K562 (cell line): ENCODE results near the gene KCNQ4. TPM values are rescaled to one million over a fixed set of nuclear protein-coding genes. Genes with fewer than 3 reads are reported as not detected.

Experiments used
- ATAC-seq: fragments of 200-7000 bp; cut with Tn5 transposase; 3 replicates; pipeline ENCODE4 v1.9.1; 2020; ENCODE audit warnings: moderate library complexity
- BruUV-seq: library from RNA; stranded (reverse); fragments of 400-500 nt; replicated peaks from 2 replicates; lab custom pipeline; 2021; lab: Mats Ljungman, UMichigan
- CTCF ChIA-PET: fragments of 300-600 bp; formaldehyde crosslinking; extraction: SDS; loops from one replicate; lab custom pipeline; 2021; ENCODE audit warnings: low intra/inter-chr PET ratio; lab: Yijun Ruan, JAX
- POLR2A ChIA-PET: fragments of 300-600, 350-650 bp; sonication (Branson Sonifier 250); formaldehyde crosslinking; extraction: SDS; loops from one replicate; lab custom pipeline; 2021; ENCODE audit warnings: antibody characterized with exemption, inconsistent platforms; lab: Yijun Ruan, JAX
- DNase-seq, 4 experiments: peaks; one replicate each; pipeline versions ENCODE4 v3.0.0 to v3.0.0-alpha.2; 2011 to 2018; ENCODE audit warnings: low spot score in 3 of 4, mixed read lengths in 3 of 4; ENCODE audit errors: extremely low read depth in 1 of 4
- FAIRE-seq: peaks from 2 replicates; lab custom pipeline; 2011; peaks lifted over from hg19 to GRCh38; lab: Jason Lieb, UNC
- H2AFZ ChIP-seq: 2 replicates; pipeline ENCODE4 v1.6.0; 2011; ENCODE audit warnings: low read depth, low read length, control low read depth, inconsistent platforms
- H3K27ac ChIP-seq: fragments of 200-600 bp; 3 replicates; pipeline ENCODE4 v1.8.0; 2011; ENCODE audit warnings: low read depth, mild to moderate bottlenecking, control low read depth, inconsistent platforms, low read length, moderate library complexity, mixed read lengths; ENCODE audit errors: extremely low read depth
- H3K27me3 ChIP-seq, 2 experiments: fragments of 300-600 bp in 1 of 2; 2 replicates in 1 of 2; 3 replicates in 1 of 2; pipeline versions ENCODE4 v1.6.0 to v1.8.0; 2011; ENCODE audit warnings: inconsistent platforms in 2 of 2, low read length in 2 of 2, mild to moderate bottlenecking in 1 of 2, mixed read lengths in 1 of 2, moderate library complexity in 1 of 2; ENCODE audit not compliant: control insufficient read depth in 2 of 2, insufficient read depth in 2 of 2
- H3K36me3 ChIP-seq: fragments of 300-600 bp; 3 replicates; pipeline ENCODE4 v1.8.0; 2011; ENCODE audit warnings: mild to moderate bottlenecking, low read length, inconsistent platforms; ENCODE audit not compliant: control insufficient read depth, insufficient read depth
- H3K4me1 ChIP-seq, 2 experiments: fragments of 200-600 bp in 1 of 2; replicated peaks in 1 of 2; 2 replicates in 1 of 2; 3 replicates in 1 of 2; pipeline versions ENCODE4 v1.5.1 to v1.8.0; 2011; ENCODE audit warnings: inconsistent platforms in 2 of 2, low read length in 2 of 2, mild to moderate bottlenecking in 1 of 2, mixed read lengths in 1 of 2, moderate library complexity in 1 of 2; ENCODE audit not compliant: control insufficient read depth in 2 of 2, insufficient read depth in 2 of 2
- H3K4me2 ChIP-seq: 2 replicates; pipeline ENCODE4 v1.6.1; 2011; ENCODE audit warnings: low read length, control low read depth, inconsistent platforms, mixed read lengths; ENCODE audit not compliant: insufficient read depth
- H3K4me3 ChIP-seq: fragments of 200-600 bp; sonication (generic), shearing (Covaris generic); 2 replicates; pipeline ENCODE4 v1.5.1; 2016; ENCODE audit warnings: control low read depth, inconsistent platforms
- H3K79me2 ChIP-seq: fragments of 200-600 bp; 3 replicates; pipeline ENCODE4 v1.8.0; 2011; ENCODE audit warnings: low read length, inconsistent platforms; ENCODE audit not compliant: control insufficient read depth, insufficient read depth
- H3K9ac ChIP-seq, 2 experiments: 2 replicates each; pipeline versions ENCODE4 v1.6.0 to v1.6.1; 2011; ENCODE audit warnings: low read depth in 2 of 2, low read length in 2 of 2, control low read depth in 1 of 2, inconsistent platforms in 1 of 2, mild to moderate bottlenecking in 1 of 2, mixed read lengths in 1 of 2; ENCODE audit not compliant: insufficient read depth in 1 of 2
- H3K9me1 ChIP-seq: one replicate; pipeline ENCODE4 v1.6.0; 2011; ENCODE audit warnings: inconsistent platforms, mild to moderate bottlenecking, low read length, moderate library complexity; ENCODE audit not compliant: control insufficient read depth, insufficient read depth
- H3K9me3 ChIP-seq: replicated peaks from 2 replicates; pipeline ENCODE4 v1.5.1; 2011; ENCODE audit warnings: low read depth, low read length, inconsistent platforms; ENCODE audit not compliant: control insufficient read depth, insufficient read depth
- H4K20me1 ChIP-seq: replicated peaks from 2 replicates; pipeline ENCODE4 v1.6.1; 2011; ENCODE audit warnings: low read length, inconsistent platforms, mixed read lengths; ENCODE audit not compliant: control insufficient read depth, insufficient read depth
- HMG20B ChIP-seq: fragments of 250-450 bp; sonication (Bioruptor Pico); IDR thresholded peaks from 2 replicates; pipeline ENCODE4 v1.5.0; 2021; ENCODE audit warnings: mild to moderate bottlenecking
- RBM25 ChIP-seq: fragments of 200-400 bp; formaldehyde crosslinking; IDR thresholded peaks from 2 replicates; pipeline ENCODE4 v1.6.1; 2018; ENCODE audit warnings: low read length, low read depth, moderate library complexity; ENCODE audit not compliant: severe bottlenecking
- WGBS: fragments of 100-300 bp; shearing (Covaris generic); methylation state at CpG from one replicate; pipeline ENCODE4 v1.1.6; 2016; ENCODE audit warnings: low coverage, mixed read lengths; ENCODE audit not compliant: insufficient coverage; ENCODE audit errors: missing lambda C conversion rate; 5-methylcytosine and 5-hydroxymethylcytosine counted together
- in situ Hi-C: fragments of 300-500 bp; cut with MboI; formaldehyde crosslinking; loops from 4 replicates; pipeline ENCODE4 v1.15.0; 2018; ENCODE audit warnings: inconsistent platforms, mixed read lengths
- intact Hi-C: fragments of 100-400 bp; cut with micrococcal nuclease; formaldehyde crosslinking; loops from 2 replicates; pipeline ENCODE4 v1.14.2; 2022
- polyA plus RNA-seq, 8 experiments: library from polyadenylated mRNA; depleted of rRNA in 4 of 8; stranded (reverse) in 5 of 8; unstranded in 3 of 8; fragments of >200 nt; fragmentation: Nextera tagmentation in 2 of 8; fragmentation: Illumina TruSeq in 1 of 8; extraction: Ambion mirVana in 2 of 8; extraction: Trizol in 1 of 8; gene quantifications; 2 replicates each; pipeline versions ENCODE4 v1.2.1 to v1.2.3, GENCODE V29; 2011 to 2014; ENCODE audit warnings: inconsistent platforms in 1 of 8, missing spikeins in 1 of 8
- total RNA-seq, 7 experiments: library from RNA; depleted of rRNA in 6 of 7; stranded (reverse); fragments of >200 nt in 6 of 7; fragmentation: Illumina TruSeq in 2 of 7; extraction: Trizol in 2 of 7; gene quantifications; 2 replicates each; pipeline versions ENCODE4 v1.2.1 to v1.2.3, GENCODE V29; 2011 to 2021; ENCODE audit warnings: low replicate concordance in 1 of 7

The KCNQ4 gene
- total and polyA plus RNA-seq, 9 of the 15 experiments (the other 6 are each of a cell fraction or from before 2014, with no cell fraction given), result 0.07 to 4.1 (median 0.79) TPM

DNA sequence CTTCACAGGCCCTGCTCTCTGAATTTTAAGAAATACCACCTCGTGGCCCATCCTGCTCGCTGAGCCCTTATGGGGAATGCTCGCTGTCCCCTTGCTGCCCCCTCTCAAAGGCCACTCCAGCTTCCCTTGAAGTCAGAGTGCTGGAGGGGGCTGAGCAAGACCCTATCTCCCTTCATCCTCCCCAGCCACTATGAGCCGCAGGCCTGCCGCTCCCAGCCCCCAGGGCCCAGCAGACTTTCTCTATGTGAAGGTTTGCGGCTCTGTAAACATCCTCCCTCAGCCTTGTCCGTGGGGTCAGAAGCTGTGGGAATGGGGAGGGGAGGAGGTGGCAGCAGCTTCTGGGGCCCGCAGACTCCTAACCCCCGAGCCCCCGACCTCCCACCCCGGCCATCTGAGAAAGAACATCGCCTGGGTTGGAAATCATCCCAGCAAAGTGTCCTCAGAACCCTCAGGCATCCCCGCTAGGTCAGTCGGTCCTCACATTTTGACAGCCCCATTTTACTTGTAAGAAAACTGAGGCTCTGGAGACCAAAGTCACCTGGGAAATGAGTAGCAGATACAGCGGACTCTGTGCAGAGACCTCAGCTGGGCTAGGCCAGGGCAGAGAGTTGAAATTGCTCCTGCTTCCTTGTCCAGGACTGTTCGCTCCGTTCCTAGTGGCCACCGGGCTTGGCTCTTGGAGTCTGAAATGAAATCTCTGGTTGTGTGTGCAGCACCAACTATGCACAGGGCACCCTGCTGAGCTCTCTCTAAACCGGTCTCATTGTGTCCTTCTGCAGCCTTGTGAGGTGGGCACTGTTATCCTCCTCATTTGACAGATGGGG lies 4.4 kb downstream of the KCNQ4 start:
- H3K36me3 ChIP-seq, result no peaks in the 10 kb centered on the region
- intact Hi-C loops (no loop called here), in situ Hi-C loops (no loop called here)
- no peaks in the 10 kb centered on the region for H3K9me3 ChIP-seq
- peak; percentile 36 for TF ChIP-seq RBM25
- no peak for TF ChIP-seq HMG20B (CRISPR knock-in tag)
- H3K4me1 ChIP-seq, result peaks cover 7 to 29% of the 10 kb centered on the region in 2 experiments
- H3K4me2 ChIP-seq, result no peak overlapping the region
- no TSS peak for BruUV-seq
- no peak overlapping the region for H2AFZ ChIP-seq
- POLR2A ChIA-PET, result interaction anchor here (0.8 to 4.1 kb wide), 3 partner anchors 8 to 24 kb away, joined by 3 to 17 read pairs (median 3); no protein-coding TSS in a partner anchor
- no peak overlapping the region for H3K4me3 ChIP-seq
- peaks cover 7% of the 10 kb centered on the region; the same call in 2 of the 3 replicates for H3K79me2 ChIP-seq
- H3K27ac ChIP-seq, result no peak overlapping the region
- H3K27me3 ChIP-seq, result no peaks in the 10 kb centered on the region
- WGBS, result 72% methylated on average over 16 of the region's 19 CpGs
- H3K9me1 ChIP-seq, result no peaks in the 10 kb centered on the region
- peaks cover 11% of the 10 kb centered on the region for H4K20me1 ChIP-seq
- DNase-seq, result peak in 1 of 4 experiments; percentile 18
- ATAC-seq, result no peak
- H3K9ac ChIP-seq, result peak overlapping the region in 1 of 2 experiments; percentile 49; a peak in 1 of 4 replicates
- FAIRE-seq, result no peak
- CTCF ChIA-PET, result no interaction called here
